Measurements from ENCODE around the gene PSMB5. TPM values are rescaled to one million over a fixed set of nuclear protein-coding genes. Genes with fewer than 3 reads are reported as not detected.

Gene PSMB5
- total RNA-seq, 3 donors from 2014 or later (not counting 1 experiment from before 2014, with no cell fraction given), result 15.7 to 19.1 (median 16.4) TPM

DNA sequence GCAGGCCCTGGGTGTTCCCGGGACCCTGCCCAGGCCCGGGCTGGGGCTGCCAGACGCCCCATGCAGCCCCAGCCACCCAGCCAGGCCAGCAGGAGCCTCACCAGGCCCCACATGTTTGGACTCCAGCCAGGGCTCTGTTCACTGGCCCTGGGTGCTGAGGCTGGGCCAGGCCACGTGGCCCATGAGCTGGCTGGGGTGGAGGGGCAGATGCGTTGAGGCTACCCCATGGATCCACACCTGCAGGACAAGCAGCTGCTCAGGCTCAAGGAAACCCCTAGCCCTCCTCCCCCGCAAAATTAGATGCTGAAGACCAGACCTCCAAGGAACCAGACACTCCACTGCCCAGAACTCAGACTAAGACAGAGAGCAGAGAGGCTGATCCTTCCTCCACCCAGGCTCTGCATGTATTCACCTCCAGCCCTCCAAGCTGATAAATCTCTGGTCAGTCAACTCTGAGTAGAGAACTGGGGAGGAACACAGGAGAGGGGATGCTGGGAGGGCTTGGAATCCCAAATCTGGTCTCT, 21.0 kb upstream of the PSMB5 start:
- H3K9me3 ChIP-seq (ENCODE audit: control insufficient read depth, insufficient read depth, low read length), result no peaks in the 10 kb centered on the region
- peaks cover 18% of the 10 kb centered on the region for H3K4me1 ChIP-seq (ENCODE audit: control insufficient read depth, insufficient read depth, low read length)
- H3K27ac ChIP-seq (ENCODE audit: low read length), result no peak overlapping the region
- TF ChIP-seq, protein P1, sequence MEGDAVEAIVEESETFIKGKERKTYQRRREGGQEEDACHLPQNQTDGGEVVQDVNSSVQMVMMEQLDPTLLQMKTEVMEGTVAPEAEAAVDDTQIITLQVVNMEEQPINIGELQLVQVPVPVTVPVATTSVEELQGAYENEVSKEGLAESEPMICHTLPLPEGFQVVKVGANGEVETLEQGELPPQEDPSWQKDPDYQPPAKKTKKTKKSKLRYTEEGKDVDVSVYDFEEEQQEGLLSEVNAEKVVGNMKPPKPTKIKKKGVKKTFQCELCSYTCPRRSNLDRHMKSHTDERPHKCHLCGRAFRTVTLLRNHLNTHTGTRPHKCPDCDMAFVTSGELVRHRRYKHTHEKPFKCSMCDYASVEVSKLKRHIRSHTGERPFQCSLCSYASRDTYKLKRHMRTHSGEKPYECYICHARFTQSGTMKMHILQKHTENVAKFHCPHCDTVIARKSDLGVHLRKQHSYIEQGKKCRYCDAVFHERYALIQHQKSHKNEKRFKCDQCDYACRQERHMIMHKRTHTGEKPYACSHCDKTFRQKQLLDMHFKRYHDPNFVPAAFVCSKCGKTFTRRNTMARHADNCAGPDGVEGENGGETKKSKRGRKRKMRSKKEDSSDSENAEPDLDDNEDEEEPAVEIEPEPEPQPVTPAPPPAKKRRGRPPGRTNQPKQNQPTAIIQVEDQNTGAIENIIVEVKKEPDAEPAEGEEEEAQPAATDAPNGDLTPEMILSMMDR (IDR thresholded peaks at IDR 0.05), result no peak
- ATAC-seq, result no peak
- WGBS (ENCODE audit: insufficient coverage), result 83% methylated on average over 6 of the region's 6 CpGs
- peaks cover 17 to 27% of the 10 kb centered on the region in 2 donors for H3K4me1 Mint-ChIP-seq
- intact Hi-C loops (cut with micrococcal nuclease), result loop anchor here (5.0 to 10.0 kb wide), 3 partner anchors 48 to 671 kb away; no protein-coding TSS in a partner anchor
- peak overlapping the region; percentile 90 for H3K4me3 Mint-ChIP-seq
- no peaks in the 10 kb centered on the region for H3K27me3 ChIP-seq (ENCODE audit: control insufficient read depth, insufficient read depth, low read length)
- H3K27ac Mint-ChIP-seq, result peak overlapping the region; percentile 61 to 91
- H3K36me3 Mint-ChIP-seq, result peaks cover 7% of the 10 kb centered on the region
- H3K36me3 ChIP-seq (ENCODE audit: control insufficient read depth, insufficient read depth, low read length), result peaks cover 15% of the 10 kb centered on the region
- peaks cover 0 to 3% of the 10 kb centered on the region in 2 donors for H3K27me3 Mint-ChIP-seq (ENCODE audit: low read depth in 2 of 2)
- DNase-seq, result no peak
- no peaks in the 10 kb centered on the region for H3K9me3 Mint-ChIP-seq
- H3K4me3 ChIP-seq (ENCODE audit: low read length), result no peak overlapping the region

DNA sequence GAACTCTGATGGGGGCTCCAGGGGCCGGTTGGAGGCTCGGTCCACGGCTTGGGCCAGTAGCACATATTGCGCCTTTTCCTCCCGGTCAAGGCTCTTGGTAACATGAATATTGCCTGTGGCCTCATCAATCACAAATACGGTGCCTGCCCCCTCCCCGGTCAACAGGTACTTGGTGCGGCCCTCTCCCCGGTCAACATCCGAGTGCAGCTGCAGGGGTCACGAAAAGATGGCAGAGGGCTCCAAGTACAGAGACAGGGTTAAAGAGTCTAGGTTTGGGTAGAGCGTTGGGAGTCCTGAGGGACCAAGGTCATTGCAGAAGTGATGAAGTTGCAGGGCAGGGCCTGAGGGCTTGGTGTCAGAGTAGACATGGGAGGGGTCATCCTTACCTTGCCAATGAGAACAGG, 20.4 kb upstream of the PSMB5 start:
- H3K27ac ChIP-seq (ENCODE audit: low read length), result no peak overlapping the region
- H3K4me1 Mint-ChIP-seq, result peaks cover 17 to 27% of the 10 kb centered on the region in 2 donors
- DNase-seq, result no peak
- peaks cover 7% of the 10 kb centered on the region for H3K36me3 Mint-ChIP-seq
- H3K27ac Mint-ChIP-seq, result peak overlapping the region in 1 of 2 donors; percentile 51
- H3K27me3 Mint-ChIP-seq (ENCODE audit: low read depth in 2 of 2), result peaks cover 0 to 3% of the 10 kb centered on the region in 2 donors
- peaks cover 18% of the 10 kb centered on the region for H3K4me1 ChIP-seq (ENCODE audit: control insufficient read depth, insufficient read depth, low read length)
- no peaks in the 10 kb centered on the region for H3K9me3 Mint-ChIP-seq
- no peak overlapping the region for H3K4me3 Mint-ChIP-seq
- intact Hi-C loops (cut with micrococcal nuclease), result loop anchor here (5.0 to 10.0 kb wide), 3 partner anchors 48 to 670 kb away; no protein-coding TSS in a partner anchor
- no peaks in the 10 kb centered on the region for H3K9me3 ChIP-seq (ENCODE audit: control insufficient read depth, insufficient read depth, low read length)
- WGBS (ENCODE audit: insufficient coverage), result 97% methylated on average over 12 of the region's 12 CpGs
- no peaks in the 10 kb centered on the region for H3K27me3 ChIP-seq (ENCODE audit: control insufficient read depth, insufficient read depth, low read length)
- TF ChIP-seq, protein P1 (IDR thresholded peaks at IDR 0.05), result no peak
- H3K4me3 ChIP-seq (ENCODE audit: low read length), result no peak overlapping the region
- ATAC-seq, result no peak
- H3K36me3 ChIP-seq (ENCODE audit: control insufficient read depth, insufficient read depth, low read length), result peaks cover 10% of the 10 kb centered on the region

DNA sequence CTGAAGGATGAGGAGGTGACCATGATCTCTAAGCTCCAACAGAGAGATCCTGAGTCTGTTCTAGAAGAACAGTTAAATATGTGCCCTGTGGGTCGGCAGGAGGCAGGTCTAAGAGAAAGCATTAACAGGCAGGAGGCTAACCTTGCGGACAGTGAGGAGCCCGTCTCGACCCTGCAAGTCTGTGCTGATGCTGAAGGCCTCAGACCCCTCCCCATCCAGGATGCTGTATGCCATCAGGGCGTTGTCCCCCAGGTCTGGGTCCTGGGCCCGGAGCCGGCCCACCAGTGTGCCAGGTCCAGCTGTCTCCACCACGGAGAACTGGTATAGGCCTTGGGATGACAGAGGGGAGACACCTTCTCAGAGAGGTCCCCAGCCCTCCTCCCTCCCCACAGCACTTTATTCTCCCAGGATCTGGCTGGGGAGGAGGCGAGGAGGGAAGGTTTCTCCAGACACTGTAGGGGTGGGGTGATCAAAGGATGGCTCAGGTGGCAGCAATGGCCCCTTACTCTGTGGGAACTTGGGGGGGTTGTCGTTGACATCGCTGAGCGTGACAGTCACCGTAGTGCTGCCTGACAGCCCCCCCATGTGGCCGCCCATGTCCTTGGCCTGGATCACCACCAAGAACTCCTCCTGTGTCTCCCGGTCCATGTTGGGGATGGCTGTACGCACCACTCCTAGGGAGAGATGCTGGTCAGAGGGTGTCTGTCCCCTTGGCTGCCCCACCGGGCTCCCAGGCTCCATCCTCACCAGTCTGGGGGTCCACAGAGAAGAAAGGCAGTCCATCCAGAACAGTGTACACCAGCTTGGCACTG, 19.5 kb upstream of the PSMB5 start:
- Histone ChIP-seq H3K4me1 (ENCODE audit: control insufficient read depth, insufficient read depth, low read length) (peaks cover 18% of the 10 kb centered on the region), H3K36me3 (ENCODE audit: control insufficient read depth, insufficient read depth, low read length) (peaks cover 5% of the 10 kb centered on the region), H3K27me3 (ENCODE audit: control insufficient read depth, insufficient read depth, low read length) (no peaks in the 10 kb centered on the region), H3K4me3 (ENCODE audit: low read length) (no peak overlapping the region), H3K27ac (ENCODE audit: low read length) (no peak overlapping the region), H3K9me3 (ENCODE audit: control insufficient read depth, insufficient read depth, low read length) (no peaks in the 10 kb centered on the region)
- TF ChIP-seq, protein P1 (IDR thresholded peaks at IDR 0.05), result no peak
- Mint-ChIP-seq H3K9me3 (no peaks in the 10 kb centered on the region), H3K4me3 (no peak overlapping the region), H3K27me3 (ENCODE audit: low read depth in 2 of 2) (peaks cover 0 to 3% of the 10 kb centered on the region in 2 donors), H3K4me1 (peaks cover 17 to 24% of the 10 kb centered on the region in 2 donors), H3K27ac (peak overlapping the region in 1 of 2 donors; percentile 51), H3K36me3 (peaks cover 3% of the 10 kb centered on the region)
- ATAC-seq, result no peak
- intact Hi-C loops (cut with micrococcal nuclease), result loop anchor here (10.0 kb wide), 1 partner anchor 669 kb away; no protein-coding TSS in a partner anchor
- DNase-seq, result peak in 1 of 2 donors; percentile 57
- 74% methylated on average over 15 of the region's 17 CpGs for WGBS (ENCODE audit: insufficient coverage)
